ENCODE measurements around the gene INSC.

- TF ChIP-seq CTCF (conservative IDR thresholded peaks at IDR 0.05) = no peak
- no peak for TF ChIP-seq ZFX (IDR thresholded peaks at IDR 0.05)
Observed at GRCh38 chr11:15180212-15180792, 65.6 kb downstream of the INSC start.
